A549 treated with DMSO at 1 μM for 4 hours (cell line): ENCODE data around the gene CD24. TPM values are rescaled to one million over a fixed set of nuclear protein-coding genes. Genes with fewer than 3 reads are reported as not detected.

Experiments used
- total RNA-seq: library from RNA; stranded (reverse); fragments of 200-300 nt; extraction: Qiagen RNA extraction; gene quantifications from 5 replicates; pipeline ENCODE4 v1.2.3, GENCODE V29; 2022; ENCODE audit warnings: low read depth

CD24 gene, protein sequence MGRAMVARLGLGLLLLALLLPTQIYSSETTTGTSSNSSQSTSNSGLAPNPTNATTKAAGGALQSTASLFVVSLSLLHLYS
- total RNA-seq = 203 to 304 TPM (median 267 TPM) in 5 replicates

GRCh38 chr6:106974336-106974998 is at the start of gene CD24:
CD24 (minus strand) TSS chr6:106974729; CDS start chr6:106974646, 83 bp downstream.

Other genes starting within 250 kb of the CD24 start
- gene MTRES1, start 53.5 kb upstream of the CD24 start, total RNA-seq = 9.6 to 10.7 TPM (median 10.3 TPM) in 5 replicates
- gene BEND3, start 140.8 kb upstream of the CD24 start, total RNA-seq = 4.1 to 4.6 TPM (median 4.4 TPM) in 5 replicates